Fibroblast of villous mesenchyme (primary cell): ENCODE results near the gene HSBP1. TPM values are rescaled to one million over a fixed set of nuclear protein-coding genes. Genes with fewer than 3 reads are reported as not detected.

Experiments
- DNase-seq: peaks from one replicate; pipeline ENCODE4 v3.0.0-alpha.2; 2010; ENCODE audit warnings: low read depth
- H3K4me3 ChIP-seq: 2 replicates; pipeline ENCODE4 v1.5.1; 2011; ENCODE audit warnings: low read depth, mild to moderate bottlenecking, low read length
- total RNA-seq: library from RNA; depleted of rRNA; stranded (reverse); fragments of >200 nt; gene quantifications from 2 replicates; pipeline ENCODE4 v1.2.3, GENCODE V29; 2012
- TF ChIP-seq, protein P1 (sequence below): IDR thresholded peaks from 2 replicates; pipeline ENCODE4 v1.5.1; 2012; ENCODE audit warnings: low read depth, mild to moderate bottlenecking, low read length; ENCODE audit not compliant: insufficient read depth

The HSBP1 gene
- 30.2 and 39.9 TPM in 2 replicates for total RNA-seq

DNA sequence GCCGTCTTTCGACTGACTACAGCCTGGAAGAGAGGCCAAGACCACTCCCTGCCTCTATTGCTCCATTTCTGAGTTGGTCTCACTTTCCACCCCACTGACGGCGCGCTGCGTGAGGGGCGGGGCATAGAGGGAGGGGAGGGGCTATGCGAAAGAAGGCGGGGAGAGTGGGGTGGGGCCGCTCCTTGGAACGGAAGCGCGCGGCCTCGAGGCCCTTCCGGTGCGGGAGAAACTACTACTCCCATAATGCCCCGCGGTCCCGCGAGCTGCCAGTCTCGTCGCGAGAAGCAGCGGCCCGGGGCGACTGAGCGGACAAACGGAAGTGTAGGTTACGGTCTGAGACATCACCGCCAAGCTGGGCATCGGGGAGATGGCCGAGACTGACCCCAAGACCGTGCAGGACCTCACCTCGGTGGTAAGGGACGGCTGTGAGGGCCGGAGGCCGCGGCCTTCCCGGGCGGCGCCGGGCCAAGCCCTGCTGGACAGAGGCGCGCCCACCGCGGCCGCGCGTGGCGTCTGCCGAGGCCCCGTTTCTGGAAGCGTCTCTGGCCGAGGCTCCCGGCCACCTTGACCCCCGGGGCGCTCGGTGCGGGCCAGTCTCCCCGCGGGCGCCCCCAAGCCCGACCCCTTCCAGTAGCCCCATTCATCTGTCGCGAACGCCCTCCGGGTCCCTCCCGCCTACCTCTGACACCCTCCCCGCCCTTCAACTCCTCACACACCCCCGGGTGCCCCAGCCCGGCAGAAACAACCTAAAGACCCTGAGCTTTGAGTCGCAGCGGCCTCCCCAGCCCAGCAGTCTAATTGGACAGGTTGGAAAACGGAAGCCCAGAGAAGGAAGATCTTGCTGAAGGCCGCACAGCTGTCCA, at the start of gene HSBP1:
Gene HSBP1 (plus strand): TSS at position 269 of the 863 bp plus-strand sequence. CDS start 99 bp downstream, at position 368.
- peak; percentile 91 for DNase-seq
- peak within 1 kb of the TSS; percentile 91 for H3K4me3 ChIP-seq
- TF ChIP-seq, protein P1, sequence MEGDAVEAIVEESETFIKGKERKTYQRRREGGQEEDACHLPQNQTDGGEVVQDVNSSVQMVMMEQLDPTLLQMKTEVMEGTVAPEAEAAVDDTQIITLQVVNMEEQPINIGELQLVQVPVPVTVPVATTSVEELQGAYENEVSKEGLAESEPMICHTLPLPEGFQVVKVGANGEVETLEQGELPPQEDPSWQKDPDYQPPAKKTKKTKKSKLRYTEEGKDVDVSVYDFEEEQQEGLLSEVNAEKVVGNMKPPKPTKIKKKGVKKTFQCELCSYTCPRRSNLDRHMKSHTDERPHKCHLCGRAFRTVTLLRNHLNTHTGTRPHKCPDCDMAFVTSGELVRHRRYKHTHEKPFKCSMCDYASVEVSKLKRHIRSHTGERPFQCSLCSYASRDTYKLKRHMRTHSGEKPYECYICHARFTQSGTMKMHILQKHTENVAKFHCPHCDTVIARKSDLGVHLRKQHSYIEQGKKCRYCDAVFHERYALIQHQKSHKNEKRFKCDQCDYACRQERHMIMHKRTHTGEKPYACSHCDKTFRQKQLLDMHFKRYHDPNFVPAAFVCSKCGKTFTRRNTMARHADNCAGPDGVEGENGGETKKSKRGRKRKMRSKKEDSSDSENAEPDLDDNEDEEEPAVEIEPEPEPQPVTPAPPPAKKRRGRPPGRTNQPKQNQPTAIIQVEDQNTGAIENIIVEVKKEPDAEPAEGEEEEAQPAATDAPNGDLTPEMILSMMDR = no peak

DNA sequence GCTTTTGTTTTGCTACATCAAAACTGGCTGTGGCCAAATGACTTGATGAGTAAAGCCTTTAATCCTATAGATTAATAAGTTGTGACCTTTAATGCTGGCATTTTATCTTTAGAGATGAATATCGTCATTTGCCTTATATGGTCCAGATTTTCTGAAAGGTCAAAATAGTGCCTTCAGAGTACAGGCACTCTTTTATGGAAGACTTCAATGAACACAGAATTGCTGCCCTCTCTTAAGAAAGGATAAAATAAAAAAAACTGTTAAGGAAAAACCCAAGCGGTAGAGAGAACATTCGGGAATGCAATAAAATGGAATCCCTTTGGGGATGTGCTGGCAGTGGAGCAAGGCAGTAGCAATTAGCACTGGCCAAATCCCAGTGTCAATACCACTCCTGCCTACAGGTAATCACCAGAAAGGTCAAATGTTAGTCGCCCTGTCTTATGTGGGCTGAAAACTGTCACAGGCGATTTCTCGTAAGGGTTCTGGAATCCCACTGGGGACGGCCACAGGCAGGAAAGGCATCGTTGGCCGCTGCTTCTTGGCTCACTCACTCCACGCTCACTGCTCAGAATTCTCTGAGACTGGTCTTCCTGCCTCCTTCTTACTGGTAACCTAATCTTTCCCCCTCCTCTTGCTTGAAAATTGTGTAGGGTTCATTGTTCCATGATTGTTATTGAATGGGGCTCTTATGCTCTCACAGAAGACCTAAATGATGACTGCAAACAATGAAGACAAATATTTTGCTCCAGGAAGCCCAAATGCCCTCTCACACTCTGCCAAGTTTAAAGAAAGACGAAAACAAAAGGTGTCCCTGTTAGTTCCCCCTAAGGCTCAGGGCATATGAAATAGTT, 45.4 kb upstream of the HSBP1 start:
- no peak overlapping the region for H3K4me3 ChIP-seq
- TF ChIP-seq, protein P1 = no peak
- DNase-seq = no peak

DNA sequence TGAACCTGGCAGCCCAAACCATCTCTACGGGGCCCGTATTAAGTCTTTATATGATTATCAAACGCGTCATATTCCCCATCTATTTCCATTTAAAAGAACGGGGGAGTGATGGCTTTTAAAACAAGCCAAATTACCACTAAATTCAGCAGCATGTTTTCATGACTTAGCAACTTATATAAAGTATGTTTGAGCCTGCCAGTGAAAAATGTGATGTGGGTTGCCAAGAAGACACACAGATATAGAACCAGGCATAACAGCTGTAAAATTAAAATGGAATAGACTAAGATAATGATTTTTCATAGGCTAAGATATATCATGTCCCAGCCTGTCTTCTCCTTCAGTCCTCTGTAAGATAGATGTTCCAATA, 44.8 kb upstream of the HSBP1 start:
- H3K4me3 ChIP-seq = no peak overlapping the region
- DNase-seq = no peak
- TF ChIP-seq, protein P1 = no peak

DNA sequence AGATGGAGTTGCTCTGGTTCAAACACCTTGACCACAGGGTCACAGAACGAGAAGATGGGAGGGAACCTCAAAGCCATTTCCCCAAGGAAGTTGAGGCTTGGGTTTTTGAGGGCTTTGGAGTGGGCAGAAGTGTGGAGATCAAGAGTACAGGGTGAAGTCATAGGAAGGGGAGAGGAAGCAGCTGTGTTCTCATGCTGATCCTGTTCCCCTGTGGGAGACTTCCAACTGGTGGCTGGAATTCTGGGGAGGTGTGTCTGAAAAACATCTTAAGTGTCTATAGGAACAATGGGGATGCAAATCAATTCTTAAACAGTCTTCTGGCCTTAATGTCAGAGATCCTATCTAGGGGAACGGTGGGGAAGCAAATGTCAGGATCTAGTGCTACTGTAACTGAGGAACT, 38.8 kb upstream of the HSBP1 start:
- TF ChIP-seq, protein P1 = no peak
- H3K4me3 ChIP-seq = no peak overlapping the region
- no peak for DNase-seq

DNA sequence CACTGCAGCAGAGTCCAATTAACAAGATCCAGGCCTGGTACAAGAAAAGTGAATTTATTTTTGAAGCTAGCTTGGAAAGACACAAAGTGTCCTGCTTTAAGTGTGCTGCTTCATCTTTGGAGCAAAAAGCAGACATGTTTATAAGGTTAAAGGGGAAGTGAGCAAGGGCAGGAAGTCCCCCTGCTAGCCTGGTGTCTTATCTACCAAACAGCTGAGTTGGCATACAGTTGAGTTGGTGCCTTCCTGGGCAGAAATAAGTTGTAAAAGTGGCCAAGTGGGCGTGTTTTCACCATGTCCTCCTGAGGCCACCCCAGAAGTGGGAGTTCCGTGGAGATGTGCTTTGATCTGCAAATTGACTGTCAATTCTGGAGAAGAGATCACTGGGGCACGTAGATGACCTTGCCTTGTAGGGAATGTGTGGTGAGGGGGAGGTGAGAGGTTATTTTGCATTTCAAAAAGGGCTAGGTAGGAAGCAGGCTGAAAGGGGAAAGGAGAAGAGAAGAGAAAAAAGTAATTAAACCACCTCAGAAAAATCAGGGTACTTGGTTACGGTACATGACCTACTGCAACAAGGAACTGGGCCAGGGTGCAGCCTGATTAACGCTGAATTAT, 38.3 kb upstream of the HSBP1 start:
- no peak overlapping the region for H3K4me3 ChIP-seq
- DNase-seq = no peak
- TF ChIP-seq, protein P1 = no peak

DNA sequence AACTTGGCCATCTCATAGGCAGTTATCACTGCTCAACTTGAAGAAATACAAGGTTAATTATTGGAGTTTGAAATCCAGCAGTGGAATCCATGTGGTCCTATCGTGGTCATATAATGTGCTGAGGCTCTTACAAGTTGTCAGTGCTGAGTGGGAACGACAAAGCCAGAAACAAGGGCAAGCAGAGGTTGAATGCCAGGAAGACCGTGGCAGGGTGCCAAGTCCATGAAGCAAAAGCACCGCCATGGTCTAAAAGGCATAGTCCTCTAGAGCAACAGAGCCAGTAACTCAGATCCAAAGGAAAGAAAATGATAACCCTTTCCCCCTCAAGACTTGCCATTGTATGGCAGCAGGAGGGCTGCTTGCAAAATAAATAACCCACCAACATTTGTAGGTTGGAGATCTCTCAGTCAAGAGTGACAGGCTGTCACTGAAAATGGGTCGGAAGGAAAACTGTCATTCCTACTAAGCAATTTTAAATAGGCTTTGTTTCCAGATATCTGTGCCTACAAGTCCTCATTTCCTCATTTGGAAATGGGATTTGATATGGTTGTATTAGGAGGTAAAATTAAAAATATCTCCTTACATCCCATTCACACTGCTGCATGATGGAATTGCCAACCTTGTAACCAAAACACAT, 36.4 kb upstream of the HSBP1 start:
- H3K4me3 ChIP-seq = no peak overlapping the region
- TF ChIP-seq, protein P1 = no peak
- no peak for DNase-seq
